SK-N-SH (cell line): ENCODE measurements around the gene FCHO2. TPM values are rescaled to one million over a fixed set of nuclear protein-coding genes. Genes with fewer than 3 reads are reported as not detected.

Source experiments
- CTCF ChIA-PET: fragments of 300-600, 350-600 bp; formaldehyde crosslinking; extraction: SDS; loops from one replicate; lab custom pipeline; 2021; lab: Yijun Ruan, JAX
- POLR2A ChIA-PET: fragments of 350-600 bp; sonication (Branson Sonifier 250); formaldehyde crosslinking; extraction: SDS; loops from one replicate; lab custom pipeline; 2020; ENCODE audit warnings: antibody characterized with exemption, inconsistent platforms; lab: Yijun Ruan, JAX
- DNase-seq: peaks from one replicate; pipeline ENCODE4 v3.0.0; 2012
- H2AFZ ChIP-seq: fragments of 200-600 bp; sonication (generic); 2 replicates; pipeline ENCODE4 v1.8.1; 2016; ENCODE audit warnings: antibody characterized with exemption, mild to moderate bottlenecking, low read depth
- H3F3A ChIP-seq: fragments of 200-600 bp; sonication (generic); replicated peaks from 2 replicates; pipeline ENCODE3; 2016; ENCODE audit warnings: antibody characterized with exemption, mild to moderate bottlenecking; ENCODE audit not compliant: insufficient read depth
- H3K27ac ChIP-seq, 2 experiments: fragments of 200-500 bp in 1 of 2; fragments of 200-600 bp in 1 of 2; sonication (Bioruptor generic) in 1 of 2; sonication (generic), shearing (Covaris generic) in 1 of 2; 2 replicates each; pipeline versions ENCODE4 v1.5.1 to v1.6.1; 2014 to 2016; ENCODE audit warnings: low read depth in 2 of 2, inconsistent platforms in 1 of 2, low read length in 1 of 2, mild to moderate bottlenecking in 1 of 2, mixed read lengths in 1 of 2
- H3K27me3 ChIP-seq: fragments of 200-600 bp; sonication (generic), shearing (Covaris generic); 2 replicates; pipeline ENCODE4 v1.6.1; 2016; ENCODE audit warnings: mixed run types; ENCODE audit not compliant: insufficient read depth
- H3K36me3 ChIP-seq, 2 experiments: fragments of 200-500 bp in 1 of 2; fragments of 200-600 bp in 1 of 2; sonication (Bioruptor generic) in 1 of 2; sonication (generic) in 1 of 2; replicated peaks in 1 of 2; 2 replicates each; pipeline versions ENCODE3 to v1.5.1; 2014 to 2016; ENCODE audit warnings: low read length in 1 of 2, mild to moderate bottlenecking in 1 of 2; ENCODE audit not compliant: insufficient read depth in 2 of 2, control insufficient read depth in 1 of 2
- H3K4me1 ChIP-seq, 2 experiments: fragments of 200-500 bp in 1 of 2; fragments of 200-600 bp in 1 of 2; sonication (Bioruptor generic) in 1 of 2; sonication (generic), shearing (Covaris generic) in 1 of 2; 2 replicates each; pipeline versions ENCODE4 v1.5.1 to v1.6.1; 2014 to 2016; ENCODE audit warnings: low read depth in 1 of 2, low read length in 1 of 2, mixed run types in 1 of 2; ENCODE audit not compliant: insufficient read depth in 2 of 2, control insufficient read depth in 1 of 2
- H3K4me2 ChIP-seq: fragments of 200-600 bp; sonication (generic), shearing (Covaris generic); 2 replicates; pipeline ENCODE4 v1.6.1; 2017; ENCODE audit warnings: mixed run types
- H3K4me3 ChIP-seq, 2 experiments: fragments of 200-500 bp in 1 of 2; fragments of 200-600 bp in 1 of 2; sonication (Bioruptor generic) in 1 of 2; sonication (generic), shearing (Covaris generic) in 1 of 2; 2 replicates each; pipeline versions ENCODE4 v1.5.1 to v1.8.1; 2014 to 2016; ENCODE audit warnings: low read depth in 2 of 2, inconsistent platforms in 1 of 2, low read length in 1 of 2, mild to moderate bottlenecking in 1 of 2, mixed read lengths in 1 of 2, moderate library complexity in 1 of 2
- H3K79me2 ChIP-seq: fragments of 200-600 bp; sonication (generic); 2 replicates; pipeline ENCODE4 v1.8.1; 2017; ENCODE audit warnings: mild to moderate bottlenecking; ENCODE audit not compliant: insufficient read depth
- H3K9ac ChIP-seq: fragments of 200-600 bp; sonication (generic); 2 replicates; pipeline ENCODE4 v1.6.1; 2017; ENCODE audit warnings: mixed run types
- H3K9me2 ChIP-seq: fragments of 200-600 bp; sonication (generic); 2 replicates; pipeline ENCODE4 v1.6.1; 2017; ENCODE audit warnings: mixed run types
- H3K9me3 ChIP-seq: fragments of 200-600 bp; sonication (generic); 2 replicates; pipeline ENCODE4 v1.6.1; 2017; ENCODE audit warnings: mixed run types, mild to moderate bottlenecking, moderate library complexity
- H4K20me1 ChIP-seq: fragments of 200-600 bp; sonication (generic); 2 replicates; pipeline ENCODE4 v1.6.1; 2017; ENCODE audit warnings: mild to moderate bottlenecking, mixed run types; ENCODE audit not compliant: insufficient read depth
- EP300 ChIP-seq, 2 experiments: IDR thresholded peaks; 2 replicates each; pipeline versions ENCODE4 v1.4.0 to v1.6.1; 2012; ENCODE audit warnings: borderline replicate concordance in 1 of 2, low read depth in 1 of 2, low read length in 1 of 2
- EZH2phosphoT487 ChIP-seq: fragments of 200-600 bp; sonication (generic); IDR thresholded peaks from 2 replicates; pipeline ENCODE4 v1.6.1; 2017; ENCODE audit warnings: low read depth, mixed run types, mild to moderate bottlenecking, antibody characterized with exemption, moderate library complexity, borderline replicate concordance
- GATA2 ChIP-seq: sonication (generic); formaldehyde crosslinking; IDR thresholded peaks from 2 replicates; pipeline ENCODE4 v1.5.0; 2020; ENCODE audit warnings: mild to moderate bottlenecking, missing genetic modification reagents
- JUND ChIP-seq: IDR thresholded peaks from 2 replicates; pipeline ENCODE4 v1.4.0; 2012
- NFIC ChIP-seq: IDR thresholded peaks from 2 replicates; pipeline ENCODE4 v1.4.0; 2012; ENCODE audit warnings: borderline replicate concordance
- NRF1 ChIP-seq: IDR thresholded peaks from 2 replicates; pipeline ENCODE4 v1.6.1; 2012; ENCODE audit warnings: low read depth, mild to moderate bottlenecking, low read length
- POLR2AphosphoS5 ChIP-seq: IDR thresholded peaks from 2 replicates; pipeline ENCODE4 v1.6.1; 2012; ENCODE audit warnings: low read depth, low read length
- TAF1 ChIP-seq: IDR thresholded peaks from 2 replicates; pipeline ENCODE4 v1.6.1; 2012; ENCODE audit warnings: low read depth, mild to moderate bottlenecking, low read length, moderate library complexity, borderline replicate concordance
- USF1 ChIP-seq: IDR thresholded peaks from 2 replicates; pipeline ENCODE4 v1.4.0; 2012; ENCODE audit warnings: low read depth, borderline replicate concordance
- USF2 ChIP-seq: fragments of 150-350 bp; IDR thresholded peaks from 2 replicates; pipeline ENCODE4 v1.6.1; 2017; ENCODE audit warnings: antibody characterized with exemption, low read length, low read depth, borderline replicate concordance
- ZBTB33 ChIP-seq: IDR thresholded peaks from 2 replicates; pipeline ENCODE4 v1.4.0; 2012; ENCODE audit warnings: low read depth, borderline replicate concordance
- WGBS: methylation state at CpG from one replicate; pipeline ENCODE4 v1.1.6; 2017; ENCODE audit warnings: low lambda C conversion rate; 5-methylcytosine and 5-hydroxymethylcytosine counted together
- polyA plus RNA-seq, 3 experiments: library from polyadenylated mRNA; depleted of rRNA; stranded (reverse); fragments of >200 nt; gene quantifications; 2 replicates each; pipeline ENCODE4 v1.2.3, GENCODE V29; 2012
- TF ChIP-seq, protein P1 (sequence below): IDR thresholded peaks from 2 replicates; pipeline ENCODE4; 2012
- TF ChIP-seq, protein P2 (sequence below): fragments of 200-600 bp; sonication (generic); IDR thresholded peaks from 2 replicates; pipeline ENCODE4 v1.6.1; 2017; ENCODE audit warnings: antibody characterized with exemption, mild to moderate bottlenecking, moderate library complexity

FCHO2 gene
- polyA plus RNA-seq, 1 of the 3 experiments (the other 2 are of a cell fraction), result 5.2 TPM

DNA sequence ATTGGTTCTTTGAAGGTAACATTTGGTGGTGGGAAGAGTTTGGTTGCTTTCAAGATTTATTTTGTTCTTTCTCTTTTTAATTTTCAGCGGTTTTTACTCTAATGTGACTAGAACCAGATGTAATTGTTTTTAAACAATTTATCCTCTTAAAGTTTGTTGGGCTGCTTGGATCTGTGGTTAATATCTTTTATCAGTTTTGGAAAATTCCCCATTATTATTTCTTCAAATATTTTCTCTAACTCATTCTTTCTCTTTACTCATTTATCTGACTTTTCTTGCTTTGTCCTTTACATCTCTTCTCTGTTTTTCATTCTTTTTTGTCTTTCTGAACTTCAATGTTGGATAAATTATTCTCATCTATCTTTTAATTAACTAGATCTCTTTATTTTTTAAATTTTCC lies 29.9 kb downstream of the FCHO2 start:
- CTCF ChIA-PET, result interaction anchor here (1.2 kb wide), 1 partner anchor 9 kb away, joined by 3 read pairs; no protein-coding TSS in a partner anchor
- whole genome bisulfite sequencing, result 92% methylated on average over 1 of the region's 1 CpG
- H3K9me3 ChIP-seq, result no peaks in the 10 kb centered on the region

DNA sequence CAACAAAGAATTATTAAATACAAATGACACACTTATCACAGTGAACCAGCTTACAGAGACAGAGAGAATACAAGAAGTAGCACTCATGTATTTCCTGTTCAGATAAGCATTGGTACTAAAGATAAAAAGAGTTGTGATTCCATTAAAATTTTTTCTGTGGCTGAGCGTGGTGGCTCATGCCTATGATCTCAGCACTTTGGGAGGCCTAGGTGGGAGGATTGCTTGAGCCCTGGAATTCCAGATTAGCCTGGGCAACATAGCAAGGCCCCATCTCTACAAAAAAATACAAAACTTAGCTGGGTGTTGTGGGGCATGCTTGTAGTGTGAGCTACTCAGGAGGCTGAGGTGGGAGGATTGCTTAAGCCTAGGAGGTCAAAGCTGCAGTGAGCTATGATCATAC lies 32.9 kb downstream of the FCHO2 start:
- no peak for DNase-seq
- WGBS, result 100% methylated on average over 1 of the region's 1 CpG
- no peak overlapping the region for H3K4me3 ChIP-seq
- TF ChIP-seq USF2, result no peak
- no peak for TF ChIP-seq ZBTB33
- no peak for TF ChIP-seq JUND
- no peak for TF ChIP-seq EZH2phosphoT487
- TF ChIP-seq, protein P1, sequence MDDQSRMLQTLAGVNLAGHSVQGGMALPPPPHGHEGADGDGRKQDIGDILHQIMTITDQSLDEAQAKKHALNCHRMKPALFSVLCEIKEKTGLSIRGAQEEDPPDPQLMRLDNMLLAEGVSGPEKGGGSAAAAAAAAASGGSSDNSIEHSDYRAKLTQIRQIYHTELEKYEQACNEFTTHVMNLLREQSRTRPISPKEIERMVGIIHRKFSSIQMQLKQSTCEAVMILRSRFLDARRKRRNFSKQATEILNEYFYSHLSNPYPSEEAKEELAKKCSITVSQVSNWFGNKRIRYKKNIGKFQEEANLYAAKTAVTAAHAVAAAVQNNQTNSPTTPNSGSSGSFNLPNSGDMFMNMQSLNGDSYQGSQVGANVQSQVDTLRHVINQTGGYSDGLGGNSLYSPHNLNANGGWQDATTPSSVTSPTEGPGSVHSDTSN, result no peak
- TF ChIP-seq, protein P2, sequence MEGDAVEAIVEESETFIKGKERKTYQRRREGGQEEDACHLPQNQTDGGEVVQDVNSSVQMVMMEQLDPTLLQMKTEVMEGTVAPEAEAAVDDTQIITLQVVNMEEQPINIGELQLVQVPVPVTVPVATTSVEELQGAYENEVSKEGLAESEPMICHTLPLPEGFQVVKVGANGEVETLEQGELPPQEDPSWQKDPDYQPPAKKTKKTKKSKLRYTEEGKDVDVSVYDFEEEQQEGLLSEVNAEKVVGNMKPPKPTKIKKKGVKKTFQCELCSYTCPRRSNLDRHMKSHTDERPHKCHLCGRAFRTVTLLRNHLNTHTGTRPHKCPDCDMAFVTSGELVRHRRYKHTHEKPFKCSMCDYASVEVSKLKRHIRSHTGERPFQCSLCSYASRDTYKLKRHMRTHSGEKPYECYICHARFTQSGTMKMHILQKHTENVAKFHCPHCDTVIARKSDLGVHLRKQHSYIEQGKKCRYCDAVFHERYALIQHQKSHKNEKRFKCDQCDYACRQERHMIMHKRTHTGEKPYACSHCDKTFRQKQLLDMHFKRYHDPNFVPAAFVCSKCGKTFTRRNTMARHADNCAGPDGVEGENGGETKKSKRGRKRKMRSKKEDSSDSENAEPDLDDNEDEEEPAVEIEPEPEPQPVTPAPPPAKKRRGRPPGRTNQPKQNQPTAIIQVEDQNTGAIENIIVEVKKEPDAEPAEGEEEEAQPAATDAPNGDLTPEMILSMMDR, result no peak
- TF ChIP-seq POLR2AphosphoS5, result no peak
- no peak for TF ChIP-seq NFIC
- no peak for TF ChIP-seq TAF1
- no peak for TF ChIP-seq GATA2
- TF ChIP-seq EP300 (IDR thresholded peaks at IDR 0.05; ENCODE audit: borderline replicate concordance in 1 of 2, low read depth in 1 of 2, low read length in 1 of 2), result no peak
- TF ChIP-seq USF1, result no peak
- TF ChIP-seq NRF1, result no peak
- no peak overlapping the region for H3K4me2 ChIP-seq
- peaks cover 53% of the 10 kb centered on the region for H3K79me2 ChIP-seq
- H3K9ac ChIP-seq, result no peak overlapping the region
- H3K36me3 ChIP-seq, result peaks cover 13 to 50% of the 10 kb centered on the region in 2 experiments
- H4K20me1 ChIP-seq, result no peaks in the 10 kb centered on the region
- H3K9me2 ChIP-seq, result 0 out of 2 replicates have a peak, but pooled peaks cover 4% of the 10 kb centered on the region
- H3F3A ChIP-seq, result no peaks in the 10 kb centered on the region
- POLR2A ChIA-PET, result no interaction called here
- no peaks in the 10 kb centered on the region for H3K27me3 ChIP-seq
- no peaks in the 10 kb centered on the region for H3K4me1 ChIP-seq
- 0 out of 2 replicates have a peak, but pooled peaks cover 3% of the 10 kb centered on the region for H3K9me3 ChIP-seq
- no peak overlapping the region for H3K27ac ChIP-seq
- no peak overlapping the region for H2AFZ ChIP-seq
- CTCF ChIA-PET, result no interaction called here

More for the DNA sequence above, 29.9 kb downstream of the FCHO2 start:
- Histone ChIP-seq H4K20me1 (no peaks in the 10 kb centered on the region), H3K27me3 (no peaks in the 10 kb centered on the region), H2AFZ (no peak overlapping the region), H3K9ac (no peak overlapping the region), H3F3A (no peaks in the 10 kb centered on the region), H3K79me2 (peaks cover 77% of the 10 kb centered on the region), H3K4me2 (no peak overlapping the region), H3K4me3 (no peak overlapping the region), H3K4me1 (no peaks in the 10 kb centered on the region), H3K27ac (no peak overlapping the region), H3K9me2 (no peaks in the 10 kb centered on the region), H3K36me3 (peaks cover 3 to 23% of the 10 kb centered on the region in 2 experiments)
- DNase-seq, result no peak
- no peak for TF ChIP-seq TAF1
- POLR2A ChIA-PET, result no interaction called here
